ENCODE measurements around the gene FTO.

DNA sequence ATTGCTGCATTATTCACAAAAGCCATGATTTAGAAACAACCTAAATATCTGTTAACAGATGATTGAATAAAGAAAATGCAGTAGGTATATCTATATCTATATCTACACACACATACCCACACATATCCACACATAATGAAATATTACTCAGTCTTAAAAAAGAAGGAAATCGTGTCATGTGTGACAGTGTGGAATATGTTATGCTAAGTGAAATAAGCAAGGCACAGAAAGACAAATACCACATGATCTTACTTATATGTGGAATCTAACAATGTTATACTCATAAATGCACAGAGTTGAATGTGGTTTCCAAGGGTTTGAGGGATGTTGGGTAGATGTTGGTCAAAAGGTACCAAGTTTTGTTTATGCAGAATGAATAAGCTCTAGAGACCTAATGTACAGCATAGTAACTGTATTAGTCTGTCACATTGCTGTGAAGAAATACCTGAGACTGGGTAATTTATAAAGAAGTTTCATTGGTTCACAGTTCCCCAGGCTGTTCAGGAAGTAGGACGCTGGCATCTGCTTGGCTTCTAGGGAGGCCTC, 156.1 kb downstream of the FTO start:
- TF ChIP-seq, protein P1, sequence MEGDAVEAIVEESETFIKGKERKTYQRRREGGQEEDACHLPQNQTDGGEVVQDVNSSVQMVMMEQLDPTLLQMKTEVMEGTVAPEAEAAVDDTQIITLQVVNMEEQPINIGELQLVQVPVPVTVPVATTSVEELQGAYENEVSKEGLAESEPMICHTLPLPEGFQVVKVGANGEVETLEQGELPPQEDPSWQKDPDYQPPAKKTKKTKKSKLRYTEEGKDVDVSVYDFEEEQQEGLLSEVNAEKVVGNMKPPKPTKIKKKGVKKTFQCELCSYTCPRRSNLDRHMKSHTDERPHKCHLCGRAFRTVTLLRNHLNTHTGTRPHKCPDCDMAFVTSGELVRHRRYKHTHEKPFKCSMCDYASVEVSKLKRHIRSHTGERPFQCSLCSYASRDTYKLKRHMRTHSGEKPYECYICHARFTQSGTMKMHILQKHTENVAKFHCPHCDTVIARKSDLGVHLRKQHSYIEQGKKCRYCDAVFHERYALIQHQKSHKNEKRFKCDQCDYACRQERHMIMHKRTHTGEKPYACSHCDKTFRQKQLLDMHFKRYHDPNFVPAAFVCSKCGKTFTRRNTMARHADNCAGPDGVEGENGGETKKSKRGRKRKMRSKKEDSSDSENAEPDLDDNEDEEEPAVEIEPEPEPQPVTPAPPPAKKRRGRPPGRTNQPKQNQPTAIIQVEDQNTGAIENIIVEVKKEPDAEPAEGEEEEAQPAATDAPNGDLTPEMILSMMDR (IDR thresholded peaks at IDR 0.05) = no peak
- no peak for TF ChIP-seq POLR2AphosphoS5 (IDR thresholded peaks at IDR 0.05)
